Glutamatergic neuron (in vitro differentiated cells): ENCODE results near the gene PRSS57. TPM values are rescaled to one million over a fixed set of nuclear protein-coding genes. Genes with fewer than 3 reads are reported as not detected.
"Not testable (repeated sequence)": the region's sequence is repeated elsewhere in the genome, so short reads cannot be mapped to it uniquely, and the experiment has no call there.

ENCODE experiments used
- DNase-seq: peaks from one replicate; pipeline ENCODE4 v3.0.0; 2022
- H3K27ac Mint-ChIP-seq: one replicate; pipeline ENCODE4 v1.8.0; 2020; ENCODE audit warnings: mild to moderate bottlenecking, mixed read lengths, inconsistent platforms; ENCODE audit not compliant: unreplicated experiment
- H3K27me3 Mint-ChIP-seq: one replicate; pipeline ENCODE4 v1.8.0; 2020; ENCODE audit warnings: mild to moderate bottlenecking, moderate library complexity, mixed read lengths, inconsistent platforms; ENCODE audit not compliant: unreplicated experiment
- H3K36me3 Mint-ChIP-seq: one replicate; pipeline ENCODE4 v1.8.0; 2020; ENCODE audit warnings: mild to moderate bottlenecking, mixed read lengths, inconsistent platforms; ENCODE audit not compliant: unreplicated experiment
- H3K4me1 Mint-ChIP-seq: one replicate; pipeline ENCODE4 v1.8.0; 2020; ENCODE audit warnings: mild to moderate bottlenecking, low read depth, mixed read lengths, inconsistent platforms; ENCODE audit not compliant: unreplicated experiment
- H3K4me3 Mint-ChIP-seq: one replicate; pipeline ENCODE4 v1.8.0; 2020; ENCODE audit warnings: mild to moderate bottlenecking, mixed read lengths, inconsistent platforms; ENCODE audit not compliant: unreplicated experiment
- H3K9me3 Mint-ChIP-seq: one replicate; pipeline ENCODE4 v1.8.0; 2020; ENCODE audit warnings: mild to moderate bottlenecking, moderate library complexity, mixed read lengths, inconsistent platforms; ENCODE audit not compliant: unreplicated experiment
- CTCF ChIP-seq: fragments of 200-600 bp; sonication (generic); IDR thresholded peaks from one replicate; pipeline ENCODE4 v1.5.0; 2021; ENCODE audit not compliant: partially characterized antibody, unreplicated experiment
- total RNA-seq: library from RNA; stranded (reverse); fragmentation: NEBNext Ultra II Directional; extraction: Animal tissue kit (Norgen Biotek cat#: 25700); gene quantifications from one replicate; pipeline ENCODE4 v1.2.1, GENCODE V29; 2021; ENCODE audit not compliant: unreplicated experiment

The PRSS57 gene
- total RNA-seq, 1 donor from 2014 or later: 0.78 TPM

- no peak for TF ChIP-seq CTCF
- Mint-ChIP-seq H3K27me3 (peaks cover 14% of the 10 kb centered on the region), H3K4me3 (peak overlapping the region; percentile 36), H3K36me3 (no peaks in the 10 kb centered on the region), H3K27ac (no peak overlapping the region), H3K4me1 (peaks cover 5% of the 10 kb centered on the region), H3K9me3 (peaks cover 9% of the 10 kb centered on the region)
- no peak for DNase-seq
Measured at GRCh38 chr19:676007-676338, 19.3 kb downstream of the PRSS57 start.

- Mint-ChIP-seq H3K9me3 (peaks cover 7% of the 10 kb centered on the region), H3K27me3 (peaks cover 11% of the 10 kb centered on the region), H3K36me3 (no peaks in the 10 kb centered on the region), H3K4me3 (no peak overlapping the region), H3K27ac (no peak overlapping the region), H3K4me1 (peaks cover 5% of the 10 kb centered on the region)
- no peak for DNase-seq
- no peak for TF ChIP-seq CTCF
Measured at GRCh38 chr19:674282-675151, 20.7 kb downstream of the PRSS57 start.

GRCh38 chr19:670609-671075, 24.6 kb downstream of the PRSS57 start:
- Mint-ChIP-seq H3K27ac (no peak overlapping the region), H3K4me1 (peaks cover 5% of the 10 kb centered on the region), H3K9me3 (peaks cover 13% of the 10 kb centered on the region), H3K4me3 (no peak overlapping the region), H3K27me3 (peaks cover 9% of the 10 kb centered on the region), H3K36me3 (peaks cover 5% of the 10 kb centered on the region)
- peak; percentile 21 for TF ChIP-seq CTCF
- DNase-seq: no peak

GRCh38 chr19:668675-669434, 26.4 kb downstream of the PRSS57 start:
- H3K27ac Mint-ChIP-seq, H3K4me3 Mint-ChIP-seq, H3K36me3 Mint-ChIP-seq, DNase-seq, H3K27me3 Mint-ChIP-seq, H3K4me1 Mint-ChIP-seq: not testable (repeated sequence)
- H3K9me3 Mint-ChIP-seq: peaks cover 16% of the 10 kb centered on the region

- H3K27ac Mint-ChIP-seq, H3K4me1 Mint-ChIP-seq, H3K4me3 Mint-ChIP-seq: not testable (repeated sequence)
Measured at GRCh38 chr19:666985-667573, 28.2 kb downstream of the PRSS57 start.

More at GRCh38 chr19:666985-667573, 28.2 kb downstream of the PRSS57 start:
- H3K36me3 Mint-ChIP-seq, H3K27me3 Mint-ChIP-seq, DNase-seq: not testable (repeated sequence)
- H3K9me3 Mint-ChIP-seq: peaks cover 16% of the 10 kb centered on the region
